Transverse colon (tissue), 4 donors: Measurements from ENCODE around the gene NME3. TPM values are rescaled to one million over a fixed set of nuclear protein-coding genes. Genes with fewer than 3 reads are reported as not detected.

Source experiments
- DNase-seq: peaks from one replicate; pipeline ENCODE4 v3.0.0-alpha.2; 2019
- H3K27ac ChIP-seq, 4 donors: fragments of 200-600 bp; sonication (generic); 2 replicates each; pipeline ENCODE4 v1.5.1; 2016 to 2018; ENCODE audit warnings: inconsistent platforms in 4 of 4
- H3K27me3 ChIP-seq: fragments of 200-600 bp; sonication (generic); 2 replicates; pipeline ENCODE4 v1.5.1; 2017; ENCODE audit warnings: inconsistent platforms
- H3K36me3 ChIP-seq, 4 donors: fragments of 200-600 bp; sonication (generic); 2 replicates each; pipeline ENCODE4 v1.5.1; 2017 to 2019; ENCODE audit warnings: inconsistent platforms in 4 of 4
- H3K4me1 ChIP-seq, 4 donors: fragments of 200-600 bp; sonication (generic); 2 replicates each; pipeline ENCODE4 v1.5.1; 2017 to 2020; ENCODE audit warnings: inconsistent platforms in 4 of 4
- H3K4me3 ChIP-seq, 4 donors: fragments of 200-600 bp; sonication (generic); 1 replicate in 1 of 4; 2 replicates in 3 of 4; pipeline versions ENCODE4 v1.5.1 to v1.6.1; 2017 to 2019; ENCODE audit warnings: inconsistent platforms in 4 of 4
- H3K9me3 ChIP-seq, 2 donors: fragments of 200-600 bp; sonication (generic); 2 replicates each; pipeline ENCODE4 v1.5.1; 2017 to 2019; ENCODE audit warnings: inconsistent platforms in 2 of 2
- CTCF ChIP-seq, 5 experiments: fragments of 200-600 bp in 3 of 5; fragments of 450-650 bp in 2 of 5; sonication (generic) in 3 of 5; IDR thresholded peaks; 1 replicate in 2 of 5; 2 replicates in 3 of 5; pipeline ENCODE4 v1.5.1; 2016 to 2017; ENCODE audit warnings: antibody characterized with exemption in 5 of 5, inconsistent platforms in 3 of 5, mild to moderate bottlenecking in 2 of 5, moderate library complexity in 1 of 5
- EP300 ChIP-seq: sonication (generic); formaldehyde crosslinking; IDR thresholded peaks from one replicate; pipeline ENCODE4 v1.6.1; 2017; ENCODE audit warnings: antibody characterized with exemption, low read depth
- POLR2A ChIP-seq: fragments of 450-650 bp; IDR thresholded peaks from one replicate; pipeline ENCODE4 v1.6.1; 2016; ENCODE audit warnings: antibody characterized with exemption, mild to moderate bottlenecking, moderate library complexity
- POLR2AphosphoS5 ChIP-seq, 3 donors: sonication (generic); formaldehyde crosslinking; IDR thresholded peaks; one replicate each; pipeline ENCODE4 v1.6.1; 2016; ENCODE audit warnings: antibody characterized with exemption in 3 of 3
- WGBS, 2 donors: methylation state at CpG; one replicate each; pipeline ENCODE4 v1.1.5; 2018; ENCODE audit warnings: low coverage in 1 of 2; 5-methylcytosine and 5-hydroxymethylcytosine counted together
- in situ Hi-C, 4 donors: fragments of 200-750 bp; cut with MboI; loops; one replicate each; pipeline versions ENCODE4 v1.15.0 to v1.15.1; 2017; ENCODE audit warnings: low sequenced_read_pairs in 3 of 4, low pct_ligation_motif_present in 1 of 4, low pct_unique_long_range_greater_than_20kb in 1 of 4
- intact Hi-C: fragments of 100-400 bp; cut with DNase I; formaldehyde crosslinking; loops from one replicate; pipeline ENCODE4 v1.15.1; 2023; ENCODE audit warnings: low total_unique reads
- total RNA-seq, 4 donors: library from RNA; depleted of rRNA; stranded (reverse); fragments of >200 nt; gene quantifications; one replicate each; pipeline ENCODE4 v1.1.0, GENCODE V29; 2016

NME3 gene
- total RNA-seq, 4 donors from 2014 or later, result 116 to 286 (median 132) TPM

GRCh38 chr16:1792836-1793577 is 21.7 kb upstream of the NME3 start:
- peaks cover 0 to 9% (median 6%) of the 10 kb centered on the region in 4 donors for H3K4me1 ChIP-seq
- no peaks in the 10 kb centered on the region for H3K36me3 ChIP-seq
- H3K27ac ChIP-seq, result no peak overlapping the region
- TF ChIP-seq POLR2AphosphoS5 (IDR thresholded peaks at IDR 0.05), result no peak
- TF ChIP-seq POLR2A, result no peak
- TF ChIP-seq EP300, result no peak
- no peak for TF ChIP-seq CTCF (IDR thresholded peaks at IDR 0.05)
- in situ Hi-C loops (no loop called here), intact Hi-C loops (no loop called here)
- H3K9me3 ChIP-seq, result no peaks in the 10 kb centered on the region
- DNase-seq, result no peak
- no peak overlapping the region for H3K4me3 ChIP-seq
- no peaks in the 10 kb centered on the region for H3K27me3 ChIP-seq
- whole genome bisulfite sequencing, 2 donors, result 88% methylated on average over 28 of the region's 33 CpGs; no CpG with 5 or more reads in 1 of the 2 donors

DNA sequence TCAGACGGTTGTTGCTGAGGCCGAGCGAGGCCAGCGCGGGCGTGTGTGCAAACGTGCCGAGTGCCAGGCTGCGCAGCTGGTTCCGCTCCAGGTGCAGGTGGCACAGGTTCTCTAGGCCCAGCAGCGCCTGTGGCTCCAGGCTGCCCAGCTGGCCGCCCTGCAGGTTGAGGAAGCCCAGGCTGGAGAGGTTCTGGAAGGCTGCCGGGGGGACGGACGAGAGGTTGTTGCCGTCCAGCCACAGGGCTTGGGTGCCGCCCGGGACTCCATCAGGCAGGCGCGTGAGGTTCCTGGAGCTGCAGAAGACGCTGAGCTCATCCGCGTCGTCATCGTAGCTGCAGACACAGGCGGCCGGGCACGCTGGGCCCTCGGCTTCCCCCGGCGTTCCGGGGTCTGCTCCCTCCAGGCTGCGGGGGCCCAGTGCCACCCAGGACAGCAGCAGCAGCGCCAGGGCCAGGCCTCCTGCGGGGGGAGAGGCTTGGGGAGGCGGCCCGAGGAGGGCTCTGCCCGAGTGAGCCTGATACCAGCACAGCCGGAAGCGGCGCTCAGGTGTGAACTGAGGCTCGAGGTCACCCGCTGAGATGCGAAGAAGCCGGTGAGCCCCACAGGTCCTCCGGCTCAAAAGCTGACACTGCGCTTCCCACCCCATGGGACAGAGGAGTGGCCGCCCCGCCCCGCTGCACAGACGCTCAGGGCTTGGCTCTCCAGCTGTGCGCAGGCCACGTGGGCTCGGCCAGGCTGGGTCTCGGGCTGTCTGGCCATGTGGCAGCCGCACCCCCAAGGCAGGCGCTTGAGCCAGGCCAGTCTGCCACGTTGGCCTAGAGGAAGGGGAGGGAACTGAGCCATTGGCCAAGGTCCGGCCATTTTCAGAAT is 20.8 kb upstream of the NME3 start:
- no peak overlapping the region for H3K4me3 ChIP-seq
- WGBS, 2 donors, result 90% methylated on average over 42 of the region's 59 CpGs; no CpG with 5 or more reads in 1 of the 2 donors
- H3K27me3 ChIP-seq, result no peaks in the 10 kb centered on the region
- H3K36me3 ChIP-seq, result no peaks in the 10 kb centered on the region
- in situ Hi-C loops (no loop called here), intact Hi-C loops (no loop called here)
- H3K4me1 ChIP-seq, result peaks cover 0 to 9% (median 6%) of the 10 kb centered on the region in 4 donors
- H3K27ac ChIP-seq, result no peak overlapping the region
- no peak for TF ChIP-seq CTCF (IDR thresholded peaks at IDR 0.05)
- TF ChIP-seq POLR2A, result no peak
- TF ChIP-seq EP300, result no peak
- TF ChIP-seq POLR2AphosphoS5 (IDR thresholded peaks at IDR 0.05), result no peak
- H3K9me3 ChIP-seq, result no peaks in the 10 kb centered on the region
- DNase-seq, result no peak

DNA sequence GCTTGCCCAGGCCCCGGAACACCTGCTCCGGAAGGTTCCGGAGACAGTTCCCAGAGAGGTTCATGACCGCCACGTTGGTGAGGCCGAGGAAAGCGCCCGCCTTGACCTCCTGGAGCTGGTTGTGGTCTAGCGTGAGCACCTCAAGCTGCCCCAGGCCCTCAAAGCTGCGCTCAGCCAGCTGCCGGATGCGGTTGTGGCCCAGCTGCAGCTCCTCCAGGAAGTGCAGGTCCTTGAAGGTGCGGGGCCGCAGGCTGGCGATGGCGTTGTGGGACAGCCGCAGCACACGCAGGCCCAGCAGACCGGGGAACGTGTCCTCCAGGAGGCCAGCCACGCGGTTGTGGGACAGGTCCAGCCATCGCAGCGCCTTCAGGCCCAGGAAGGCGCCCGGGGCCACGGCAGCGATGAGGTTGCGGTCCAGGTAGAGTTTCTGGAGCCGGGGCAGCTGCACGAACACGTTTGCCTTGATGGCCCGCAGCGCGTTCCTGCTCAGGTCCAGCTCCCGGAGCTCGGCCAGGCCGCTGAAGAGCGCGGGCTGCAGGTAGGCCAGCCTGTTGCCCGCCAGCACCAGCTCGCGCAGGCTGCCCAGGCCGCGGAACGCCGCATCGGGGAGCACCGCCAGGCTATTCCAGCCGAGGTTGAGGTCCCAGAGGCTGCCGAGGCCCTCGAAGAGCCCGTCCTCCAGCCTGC is 20.1 kb upstream of the NME3 start:
- H3K36me3 ChIP-seq, result no peaks in the 10 kb centered on the region

More for the DNA sequence above, 20.1 kb upstream of the NME3 start:
- H3K27me3 ChIP-seq, result no peaks in the 10 kb centered on the region
- H3K9me3 ChIP-seq, result no peaks in the 10 kb centered on the region
- H3K27ac ChIP-seq, result no peak overlapping the region
- DNase-seq, result no peak
- intact Hi-C loops (no loop called here), in situ Hi-C loops (no loop called here)
- 91% methylated on average over 49 of the region's 53 CpGs; no CpG with 5 or more reads in 1 of the 2 donors for WGBS, 2 donors
- TF ChIP-seq POLR2A (no peak), CTCF (IDR thresholded peaks at IDR 0.05) (no peak), EP300 (no peak), POLR2AphosphoS5 (IDR thresholded peaks at IDR 0.05) (no peak)
- no peak overlapping the region for H3K4me3 ChIP-seq
- H3K4me1 ChIP-seq, result peaks cover 0 to 9% (median 6%) of the 10 kb centered on the region in 4 donors
